Measurements from ENCODE around the gene DCTN2. TPM values are rescaled to one million over a fixed set of nuclear protein-coding genes. Genes with fewer than 3 reads are reported as not detected.
A peak's percentile ranks its signal among the peaks of the same experiment; 100 is the strongest.
"Not testable (repeated sequence)": the region's sequence is repeated elsewhere in the genome, so short reads cannot be mapped to it uniquely, and the experiment has no call there.

The DCTN2 gene
- polyA plus RNA-seq, 3 donors from 2014 or later: 90.2 to 99.0 (median 93.8) TPM

- H3K9me3 Mint-ChIP-seq; H3K4me1 Mint-ChIP-seq; H3K4me3 Mint-ChIP-seq; H3K27me3 Mint-ChIP-seq (ENCODE audit: low read depth in 3 of 3); DNase-seq: not testable (repeated sequence)
- peak overlapping the region in 3 of 6 donors; percentile 15 to 88 (median 84) for H3K27ac Mint-ChIP-seq
- H3K36me3 Mint-ChIP-seq: peaks cover 28 to 48% (median 30%) of the 10 kb centered on the region in 3 donors
Measured at GRCh38 chr12:57502311-57502969, 44.6 kb downstream of the DCTN2 start.

GRCh38 chr12:57500213-57500612, 46.8 kb downstream of the DCTN2 start:
- Mint-ChIP-seq H3K9me3 (no peaks in the 10 kb centered on the region), H3K27me3 (ENCODE audit: low read depth in 3 of 3) (no peaks in the 10 kb centered on the region), H3K36me3 (peaks cover 28 to 50% (median 37%) of the 10 kb centered on the region in 3 donors), H3K4me1 (peaks cover 0 to 4% of the 10 kb centered on the region in 2 donors), H3K4me3 (no peak overlapping the region), H3K27ac (no peak overlapping the region)
- no peak for DNase-seq

- Mint-ChIP-seq H3K9me3 (no peaks in the 10 kb centered on the region), H3K4me3 (no peak overlapping the region), H3K27ac (no peak overlapping the region), H3K4me1 (peaks cover 0 to 4% of the 10 kb centered on the region in 2 donors), H3K27me3 (ENCODE audit: low read depth in 3 of 3) (peaks cover 0 to 2% (median 0%) of the 10 kb centered on the region in 3 donors), H3K36me3 (peaks cover 24 to 47% (median 34%) of the 10 kb centered on the region in 3 donors)
- no peak for DNase-seq
Measured at GRCh38 chr12:57498571-57498970, 48.4 kb downstream of the DCTN2 start.

- no peak for DNase-seq
- H3K36me3 Mint-ChIP-seq: peaks cover 24 to 46% (median 34%) of the 10 kb centered on the region in 3 donors
- peaks cover 0 to 4% of the 10 kb centered on the region in 2 donors for H3K4me1 Mint-ChIP-seq
- no peak overlapping the region for H3K4me3 Mint-ChIP-seq
- no peaks in the 10 kb centered on the region for H3K9me3 Mint-ChIP-seq
- peaks cover 0 to 2% (median 0%) of the 10 kb centered on the region in 3 donors for H3K27me3 Mint-ChIP-seq (ENCODE audit: low read depth in 3 of 3)
- peak overlapping the region in 1 of 6 donors; percentile 46 for H3K27ac Mint-ChIP-seq
Measured at GRCh38 chr12:57498132-57498502, 48.9 kb downstream of the DCTN2 start.

GRCh38 chr12:57497223-57498131, 49.5 kb downstream of the DCTN2 start:
- Mint-ChIP-seq H3K9me3 (no peaks in the 10 kb centered on the region), H3K27ac (peak overlapping the region in 3 of 6 donors; percentile 46 to 47 (median 47)), H3K27me3 (ENCODE audit: low read depth in 3 of 3) (peaks cover 0 to 4% (median 0%) of the 10 kb centered on the region in 3 donors), H3K36me3 (peaks cover 30 to 52% (median 30%) of the 10 kb centered on the region in 3 donors), H3K4me1 (peaks cover 0 to 6% of the 10 kb centered on the region in 2 donors), H3K4me3 (no peak overlapping the region)
- DNase-seq: no peak

- DNase-seq: no peak
- H3K27me3 Mint-ChIP-seq (ENCODE audit: low read depth in 3 of 3): peaks cover 0 to 4% (median 0%) of the 10 kb centered on the region in 3 donors
- H3K36me3 Mint-ChIP-seq: peaks cover 26 to 49% (median 27%) of the 10 kb centered on the region in 3 donors
- no peak overlapping the region for H3K4me3 Mint-ChIP-seq
- peaks cover 0 to 6% of the 10 kb centered on the region in 2 donors for H3K4me1 Mint-ChIP-seq
- peak overlapping the region in 2 of 6 donors; percentile 47 to 49 for H3K27ac Mint-ChIP-seq
- no peaks in the 10 kb centered on the region for H3K9me3 Mint-ChIP-seq
Measured at GRCh38 chr12:57496822-57497221, 50.2 kb downstream of the DCTN2 start.

- DNase-seq; H3K27me3 Mint-ChIP-seq (ENCODE audit: low read depth in 3 of 3); H3K9me3 Mint-ChIP-seq; H3K4me3 Mint-ChIP-seq: not testable (repeated sequence)
- H3K36me3 Mint-ChIP-seq: peaks cover 24 to 52% (median 27%) of the 10 kb centered on the region in 3 donors
- H3K4me1 Mint-ChIP-seq: peaks cover 8 to 10% of the 10 kb centered on the region in 2 donors
- H3K27ac Mint-ChIP-seq: peak overlapping the region in 1 of 6 donors; percentile 11
Measured at GRCh38 chr12:57495051-57495701, 51.8 kb downstream of the DCTN2 start.

- Mint-ChIP-seq H3K27me3 (ENCODE audit: low read depth in 3 of 3) (peaks cover 6 to 13% (median 7%) of the 10 kb centered on the region in 3 donors), H3K4me3 (peak overlapping the region in 3 of 5 donors; percentile 1 to 9 (median 1)), H3K4me1 (peaks cover 30 to 35% of the 10 kb centered on the region in 2 donors)
Measured at GRCh38 chr12:57491393-57492280, 55.4 kb downstream of the DCTN2 start.

GRCh38 chr12:57490126-57490525, 56.9 kb downstream of the DCTN2 start:
- H3K4me3 Mint-ChIP-seq: no peak overlapping the region
- H3K27me3 Mint-ChIP-seq (ENCODE audit: low read depth in 3 of 3): peaks cover 6 to 13% (median 9%) of the 10 kb centered on the region in 3 donors
- no peaks in the 10 kb centered on the region for H3K9me3 Mint-ChIP-seq
- peaks cover 30 to 35% of the 10 kb centered on the region in 2 donors for H3K4me1 Mint-ChIP-seq
- no peak for DNase-seq
- H3K36me3 Mint-ChIP-seq: peaks cover 7 to 32% (median 15%) of the 10 kb centered on the region in 3 donors
- peak overlapping the region in 2 of 6 donors; percentile 22 to 23 for H3K27ac Mint-ChIP-seq

More at GRCh38 chr12:57491393-57492280, 55.4 kb downstream of the DCTN2 start:
- no peak for DNase-seq
- peak overlapping the region; percentile 3 to 88 (median 31) for H3K27ac Mint-ChIP-seq
- no peaks in the 10 kb centered on the region for H3K9me3 Mint-ChIP-seq
- peaks cover 7 to 32% (median 15%) of the 10 kb centered on the region in 3 donors for H3K36me3 Mint-ChIP-seq

- H3K4me1 Mint-ChIP-seq: peaks cover 30 to 35% of the 10 kb centered on the region in 2 donors
- DNase-seq: no peak
- peak overlapping the region; percentile 94 to 99 (median 97) for H3K4me3 Mint-ChIP-seq
- no peaks in the 10 kb centered on the region for H3K9me3 Mint-ChIP-seq
- H3K36me3 Mint-ChIP-seq: peaks cover 7 to 27% (median 15%) of the 10 kb centered on the region in 3 donors
- H3K27me3 Mint-ChIP-seq (ENCODE audit: low read depth in 3 of 3): peaks cover 6 to 13% (median 9%) of the 10 kb centered on the region in 3 donors
- H3K27ac Mint-ChIP-seq: peak overlapping the region; percentile 91 to 98 (median 96)
Measured at GRCh38 chr12:57489157-57489641, 57.8 kb downstream of the DCTN2 start.

GRCh38 chr12:57488402-57489156, 58.4 kb downstream of the DCTN2 start:
- Mint-ChIP-seq H3K27me3 (ENCODE audit: low read depth in 3 of 3) (peaks cover 6 to 11% (median 9%) of the 10 kb centered on the region in 3 donors), H3K4me1 (peaks cover 30 to 35% of the 10 kb centered on the region in 2 donors), H3K9me3 (no peaks in the 10 kb centered on the region), H3K4me3 (peak overlapping the region; percentile 94 to 99 (median 97)), H3K36me3 (peaks cover 7 to 27% (median 15%) of the 10 kb centered on the region in 3 donors), H3K27ac (peak overlapping the region; percentile 91 to 98 (median 96))
- no peak for DNase-seq

All from immature natural killer cell (primary cell).